ENCODE results near the gene IPO8.

DNA sequence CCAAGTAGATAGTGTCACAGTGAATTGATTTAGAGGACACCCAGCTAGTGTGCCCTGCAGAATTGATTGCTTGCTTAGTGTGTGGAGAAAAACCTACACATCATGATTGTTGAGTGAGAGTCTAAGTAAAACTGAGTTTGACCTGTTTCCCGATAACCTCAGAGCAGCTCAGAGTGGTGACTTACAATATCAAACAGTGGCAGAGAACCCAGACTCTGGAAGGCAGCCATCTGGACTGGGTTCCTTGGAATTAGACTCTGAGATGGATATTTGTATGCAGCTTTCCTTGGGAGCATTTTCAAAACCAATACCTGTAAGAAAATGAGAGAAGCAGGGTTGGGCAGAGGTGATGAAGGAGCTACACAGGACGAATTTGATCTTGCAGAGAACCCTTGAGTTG is 109.8 kb downstream of the IPO8 start:
- TF ChIP-seq, protein P1, sequence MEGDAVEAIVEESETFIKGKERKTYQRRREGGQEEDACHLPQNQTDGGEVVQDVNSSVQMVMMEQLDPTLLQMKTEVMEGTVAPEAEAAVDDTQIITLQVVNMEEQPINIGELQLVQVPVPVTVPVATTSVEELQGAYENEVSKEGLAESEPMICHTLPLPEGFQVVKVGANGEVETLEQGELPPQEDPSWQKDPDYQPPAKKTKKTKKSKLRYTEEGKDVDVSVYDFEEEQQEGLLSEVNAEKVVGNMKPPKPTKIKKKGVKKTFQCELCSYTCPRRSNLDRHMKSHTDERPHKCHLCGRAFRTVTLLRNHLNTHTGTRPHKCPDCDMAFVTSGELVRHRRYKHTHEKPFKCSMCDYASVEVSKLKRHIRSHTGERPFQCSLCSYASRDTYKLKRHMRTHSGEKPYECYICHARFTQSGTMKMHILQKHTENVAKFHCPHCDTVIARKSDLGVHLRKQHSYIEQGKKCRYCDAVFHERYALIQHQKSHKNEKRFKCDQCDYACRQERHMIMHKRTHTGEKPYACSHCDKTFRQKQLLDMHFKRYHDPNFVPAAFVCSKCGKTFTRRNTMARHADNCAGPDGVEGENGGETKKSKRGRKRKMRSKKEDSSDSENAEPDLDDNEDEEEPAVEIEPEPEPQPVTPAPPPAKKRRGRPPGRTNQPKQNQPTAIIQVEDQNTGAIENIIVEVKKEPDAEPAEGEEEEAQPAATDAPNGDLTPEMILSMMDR (IDR thresholded peaks at IDR 0.05), result no peak
- TF ChIP-seq POLR2A (IDR thresholded peaks at IDR 0.05), result no peak
